Left cardiac atrium (tissue), 4 donors: ENCODE results near the gene PRKAA1. TPM values are rescaled to one million over a fixed set of nuclear protein-coding genes. Genes with fewer than 3 reads are reported as not detected.
A peak's percentile ranks its signal among the peaks of the same experiment; 100 is the strongest.
"Not testable (repeated sequence)": the region's sequence is repeated elsewhere in the genome, so short reads cannot be mapped to it uniquely, and the experiment has no call there.

ENCODE experiments used
- ATAC-seq, 2 donors: fragments of 200-7000 bp; cut with Tn5 transposase; one replicate each; pipeline ENCODE4 v1.9.1; 2020; ENCODE audit warnings: mild to moderate bottlenecking in 2 of 2, moderate library complexity in 2 of 2
- DNase-seq: peaks from one replicate; pipeline ENCODE4 v3.0.0-alpha.2; 2020
- intact Hi-C, 2 donors: fragments of 100-400 bp; cut with DNase I; formaldehyde crosslinking; loops; one replicate each; pipeline versions ENCODE4 v1.14.1 to v1.15.1; 2022 to 2023
- total RNA-seq, 2 donors: library from RNA; stranded (reverse); fragmentation: NEBNext Ultra II Directional; extraction: Animal tissue kit (Norgen Biotek cat#: 25700); gene quantifications; one replicate each; pipeline ENCODE4 v1.2.1, GENCODE V29; 2021
- donor health status: DM: no; HTN: yes; CAD: no.
- donor health status: DM: no; HTN: yes; CAD: no; lungs with severe emphysema.
- donor health status: DM: yes; HTN: yes; CAD: no.
- donor health status: Dilated cardiomyopathy.

The PRKAA1 gene
- total RNA-seq, 2 donors from 2014 or later: 41.8 to 57.6 TPM

- DNase-seq, intact Hi-C loops, ATAC-seq: not testable (repeated sequence)
Measured at GRCh38 chr5:40786664-40787063, 11.5 kb downstream of the PRKAA1 start.

DNA sequence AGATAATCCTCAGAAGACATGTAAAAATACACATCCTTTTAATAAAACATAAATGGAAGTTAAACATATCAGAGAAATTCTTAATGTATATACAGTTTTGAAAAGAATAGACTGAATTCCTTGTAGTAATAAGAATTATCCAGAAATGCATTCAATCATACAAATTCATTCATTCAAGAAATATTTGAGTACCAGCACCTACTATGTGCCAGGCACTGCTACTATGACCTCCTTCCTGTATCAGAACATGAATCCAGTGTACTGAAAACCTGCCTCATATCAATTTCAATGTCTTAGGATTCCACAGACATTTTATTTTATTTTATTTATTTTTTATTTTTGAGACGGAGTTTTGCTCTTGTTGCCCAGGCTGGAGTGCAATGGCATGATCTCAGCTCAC is 13.3 kb downstream of the PRKAA1 start:
- intact Hi-C loops: no loop called here
- ATAC-seq (no peak), DNase-seq (no peak)

DNA sequence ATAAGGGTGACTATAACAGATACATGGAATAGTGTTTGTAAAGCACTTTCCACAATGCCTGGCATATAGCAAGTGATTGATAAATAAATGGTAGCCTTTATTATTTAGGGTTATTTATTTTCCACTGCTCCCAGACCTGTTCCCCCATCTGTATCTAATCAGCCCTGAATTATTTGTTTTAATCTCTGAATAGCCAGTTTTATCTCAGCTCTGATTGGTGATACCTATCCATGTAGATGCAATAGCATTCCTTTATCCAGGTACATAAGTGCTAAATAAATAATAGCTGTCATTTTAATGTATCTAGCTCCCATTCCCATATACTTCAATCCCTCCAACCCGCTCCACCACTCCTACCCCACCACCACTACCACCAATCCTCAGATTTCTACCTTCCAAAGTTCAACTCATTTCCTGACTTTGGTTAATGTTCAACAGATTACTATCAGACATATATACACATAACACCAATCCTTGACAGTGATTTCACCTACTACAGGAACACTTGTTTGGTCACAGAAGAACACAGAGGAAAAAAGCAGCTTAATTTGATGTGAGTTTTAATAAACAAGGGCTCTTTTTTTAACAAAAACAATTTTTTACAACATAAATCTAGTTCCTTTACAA is 14.0 kb downstream of the PRKAA1 start:
- ATAC-seq (no peak), DNase-seq (no peak)
- intact Hi-C loops: no loop called here

GRCh38 chr5:40781843-40782409 is 16.2 kb downstream of the PRKAA1 start:
- peak; percentile 33 for DNase-seq
- intact Hi-C loops: no loop called here
- peak; percentile 90 to 91 for ATAC-seq

DNA sequence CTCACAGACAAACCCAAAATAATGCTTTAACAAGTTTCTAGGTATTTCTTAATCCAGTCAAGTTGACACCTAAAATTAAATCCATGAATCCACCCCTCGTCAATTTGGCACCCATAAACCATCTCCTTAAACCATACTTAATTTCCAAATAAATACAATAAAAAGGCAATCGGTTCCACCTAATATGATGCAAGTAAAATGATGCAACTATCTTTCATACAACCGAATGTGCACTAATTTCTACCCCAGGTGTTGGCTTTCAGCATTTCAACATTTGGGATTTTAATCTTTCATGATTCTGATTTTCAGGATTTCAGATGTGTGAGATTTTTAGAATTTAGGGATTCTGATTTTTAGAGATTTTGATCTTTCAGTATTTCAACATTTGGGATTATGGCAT is 17.3 kb downstream of the PRKAA1 start:
- intact Hi-C loops: no loop called here
- no peak for DNase-seq
- no peak for ATAC-seq

DNA sequence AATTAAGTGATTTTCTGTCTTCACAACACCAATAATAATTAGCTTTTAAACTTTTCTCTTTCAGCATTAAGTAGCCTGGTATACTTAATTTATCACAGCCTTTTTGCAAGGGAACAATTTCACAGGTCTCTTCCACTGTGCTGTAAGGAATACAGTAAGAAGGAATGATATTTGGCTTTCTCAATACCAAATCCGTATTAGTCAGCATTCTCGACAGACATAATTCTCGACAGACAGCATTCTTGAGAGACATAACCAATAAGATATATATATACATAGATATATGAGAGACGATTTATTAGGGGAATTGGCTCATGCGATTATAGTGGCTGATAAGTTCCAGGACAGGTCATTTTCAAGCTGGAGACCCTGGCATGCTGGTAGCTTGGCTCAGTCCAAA is 18.0 kb downstream of the PRKAA1 start:
- ATAC-seq (no peak), DNase-seq (no peak)
- intact Hi-C loops: no loop called here

DNA sequence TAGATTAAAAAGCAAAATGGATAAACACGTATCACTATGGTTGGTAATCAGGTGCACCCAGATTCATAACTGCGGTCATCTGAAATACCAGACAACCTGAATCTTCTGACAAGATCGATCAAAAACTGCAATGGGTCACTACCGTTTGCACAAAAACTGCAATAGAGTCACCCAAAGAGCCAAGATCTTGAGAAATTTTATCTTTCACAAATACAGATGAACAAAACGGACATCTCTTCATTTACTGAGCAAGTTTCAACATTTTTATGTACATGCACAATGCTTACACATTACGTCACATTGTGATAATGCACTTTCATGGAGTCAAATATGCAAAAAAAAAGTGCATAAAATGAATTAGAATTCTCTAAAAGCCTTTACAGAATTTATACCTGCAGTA is 18.6 kb downstream of the PRKAA1 start:
- no peak for ATAC-seq
- DNase-seq: no peak
- intact Hi-C loops: no loop called here

- intact Hi-C loops: no loop called here
- DNase-seq: no peak
- ATAC-seq: no peak
Measured at GRCh38 chr5:40778133-40778532, 20.0 kb downstream of the PRKAA1 start.

GRCh38 chr5:40776658-40776977 is 21.6 kb downstream of the PRKAA1 start:
- ATAC-seq (no peak), DNase-seq (no peak)
- intact Hi-C loops: no loop called here

DNA sequence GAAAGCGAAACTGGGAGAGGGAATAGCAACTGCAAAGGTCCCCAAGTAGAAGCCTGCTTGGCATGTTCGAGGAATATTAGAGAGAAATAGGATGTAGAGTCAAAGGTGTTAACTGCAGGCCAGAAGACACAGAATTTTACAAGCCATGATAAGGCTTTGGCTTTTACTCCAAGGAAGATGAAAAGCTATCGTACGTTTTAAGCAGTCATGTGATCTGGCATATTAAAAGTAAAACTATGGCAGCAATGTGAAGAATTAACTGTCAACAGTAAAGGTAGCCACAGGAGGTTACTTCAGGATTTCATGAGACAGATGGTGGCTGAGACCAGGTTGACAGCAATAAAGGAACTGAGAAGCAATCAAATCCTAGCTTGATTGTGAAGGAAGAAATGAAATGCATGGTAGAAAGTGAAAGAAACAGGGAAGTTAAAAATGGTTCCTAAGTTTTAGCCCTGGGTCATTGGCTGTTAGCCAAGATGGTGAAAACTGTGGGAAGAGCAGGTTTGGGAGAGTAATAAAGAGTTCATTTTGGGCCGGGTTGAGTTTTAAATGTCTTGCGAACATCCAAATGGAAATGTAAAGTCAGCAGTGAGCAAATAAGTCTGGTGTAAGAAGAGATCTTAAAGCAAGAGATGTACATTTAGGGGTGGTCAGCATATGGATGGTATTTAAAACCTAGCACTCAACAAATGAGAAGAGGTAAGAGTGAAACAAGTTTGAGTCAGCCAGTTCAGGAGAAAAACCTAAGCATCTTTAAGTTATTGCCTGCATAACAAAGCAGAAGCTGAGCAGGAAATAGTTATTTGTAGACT is 22.1 kb downstream of the PRKAA1 start:
- ATAC-seq (no peak), DNase-seq (no peak)
- intact Hi-C loops: no loop called here

- ATAC-seq (no peak), DNase-seq (no peak)
- intact Hi-C loops: no loop called here
Measured at GRCh38 chr5:40775085-40775845, 22.9 kb downstream of the PRKAA1 start.

DNA sequence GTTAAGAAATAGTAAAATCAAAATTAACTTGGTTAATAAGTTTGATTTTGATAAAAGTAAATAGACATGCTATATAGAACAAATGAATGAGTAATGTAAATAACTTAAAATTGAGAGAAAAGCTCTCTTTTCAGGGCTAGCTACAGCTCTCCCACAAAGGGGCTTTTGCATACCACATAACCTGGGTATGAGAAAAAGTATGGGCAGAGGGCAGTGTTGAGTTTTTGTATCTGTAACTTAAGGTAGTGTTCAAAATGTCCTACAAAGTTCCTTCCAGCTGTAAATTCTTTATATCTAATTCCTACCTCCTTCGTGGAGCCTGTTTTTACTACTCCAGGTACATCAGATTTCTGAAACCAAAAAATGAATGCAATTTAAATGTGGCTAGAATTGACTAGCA is 23.6 kb downstream of the PRKAA1 start:
- DNase-seq: no peak
- no peak for ATAC-seq
- intact Hi-C loops: no loop called here

- intact Hi-C loops: no loop called here
- DNase-seq (no peak), ATAC-seq (no peak)
Measured at GRCh38 chr5:40770764-40771163, 27.4 kb downstream of the PRKAA1 start.

- DNase-seq (no peak), ATAC-seq (no peak)
Measured at GRCh38 chr5:40762705-40763104, 35.5 kb downstream of the PRKAA1 start.

GRCh38 chr5:40757400-40757799 is 40.8 kb downstream of the PRKAA1 start:
- DNase-seq (no peak), ATAC-seq (no peak)
- intact Hi-C loops: loop anchor here in 1 of 2 donors (5.0 kb wide), 1 partner anchor 80 kb away; the partner anchor contains the start of gene RPL37

More at GRCh38 chr5:40762705-40763104, 35.5 kb downstream of the PRKAA1 start:
- intact Hi-C loops: no loop called here

DNA sequence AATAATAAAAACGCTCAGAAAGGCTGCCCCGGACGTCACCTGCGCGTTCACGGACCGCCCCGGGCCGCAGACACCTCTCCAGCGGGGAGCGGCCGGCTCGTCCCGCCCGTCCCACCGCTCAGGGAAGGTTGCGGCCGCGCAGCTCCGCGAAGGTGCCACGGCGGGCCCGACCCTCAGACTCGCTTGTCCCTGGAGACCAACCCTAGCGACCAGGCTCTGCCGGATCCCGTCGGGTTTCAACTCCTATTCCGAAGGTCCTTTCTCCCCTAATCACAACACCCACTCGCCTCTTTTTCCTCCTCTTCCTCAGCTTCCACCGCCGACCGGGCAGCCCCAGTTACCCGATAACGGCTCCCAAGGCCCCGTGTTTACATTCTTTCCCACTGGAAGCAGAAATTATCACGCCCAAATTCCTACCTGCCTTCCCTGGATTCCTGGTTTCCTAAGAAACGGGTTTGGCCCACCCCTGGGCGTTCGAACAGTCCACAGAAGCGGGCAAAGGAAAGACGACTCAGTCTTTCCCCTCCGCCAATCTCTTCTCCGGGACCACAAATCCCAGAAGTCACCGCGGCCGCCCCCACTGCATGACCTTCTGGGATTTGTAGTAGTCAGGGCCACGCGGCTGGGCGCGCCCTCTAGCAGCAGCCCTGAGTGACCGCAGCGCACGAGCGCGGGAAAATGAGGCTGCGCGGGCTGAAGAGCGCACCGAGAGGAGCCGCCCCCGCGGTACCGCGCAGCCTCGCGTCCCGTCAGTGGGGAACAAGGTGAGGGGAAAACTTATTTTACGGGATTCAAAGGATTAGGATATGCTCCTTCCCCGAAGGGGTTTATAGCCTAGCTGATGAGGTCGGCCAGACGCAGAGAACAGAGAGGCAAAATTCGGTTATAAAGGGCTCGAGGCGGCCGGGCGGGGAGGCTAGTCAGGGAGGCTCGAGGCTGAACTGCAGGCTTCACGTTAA is 42.5 kb downstream of the PRKAA1 start, which contains the start of gene TTC33:
TTC33 (minus strand) TSS at position 555 of the 959 bp plus-strand sequence. CDS start 8,943 bp downstream, outside the sequence.
- intact Hi-C loops: loop anchor here in 1 of 2 donors (5.0 kb wide), 1 partner anchor 82 kb away; the partner anchor contains the start of gene RPL37
- ATAC-seq: peak; percentile 98 to 99
- peak; percentile 98 for DNase-seq

- intact Hi-C loops: loop anchor here in 1 of 2 donors (5.0 kb wide), 1 partner anchor 82 kb away; the partner anchor contains the start of gene RPL37
- ATAC-seq: peak; percentile 90 to 93
- peak; percentile 68 for DNase-seq
Measured at GRCh38 chr5:40755093-40755406, 43.1 kb downstream of the PRKAA1 start.

DNA sequence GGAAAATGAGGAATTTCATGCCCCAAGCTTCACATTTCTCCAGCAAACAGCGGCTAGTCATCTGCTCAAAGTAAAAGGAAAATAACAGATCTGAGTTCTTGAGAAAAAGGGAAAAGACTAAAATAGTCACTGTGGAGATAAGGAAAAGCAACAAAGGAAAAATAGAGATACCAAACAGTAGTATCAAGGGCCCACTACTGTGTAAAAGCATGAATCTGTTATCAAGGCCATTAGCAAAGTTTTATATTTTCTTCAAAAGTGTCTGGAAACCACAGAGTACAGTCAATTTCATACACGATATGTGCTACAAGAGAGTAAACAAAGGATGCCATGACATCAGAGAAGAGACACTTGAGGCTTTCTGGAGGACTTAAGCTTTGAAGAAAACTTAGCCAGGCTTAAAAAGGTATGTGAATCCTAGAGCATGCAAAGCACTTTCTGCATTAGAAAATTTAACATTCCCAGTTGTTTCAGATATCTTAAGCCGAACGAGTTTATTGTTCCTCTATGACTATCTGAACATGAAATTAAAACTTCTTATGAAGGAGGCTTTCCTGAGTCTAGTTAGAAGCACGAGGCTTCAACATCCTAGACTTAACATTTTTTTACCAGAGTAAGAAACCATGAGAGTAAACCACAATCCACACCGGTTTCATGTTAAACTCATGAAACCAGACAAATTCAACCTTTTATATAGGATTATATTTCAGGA is 43.6 kb downstream of the PRKAA1 start:
- intact Hi-C loops: loop anchor here in 1 of 2 donors (5.0 kb wide), 1 partner anchor 83 kb away; the partner anchor contains the start of gene RPL37
- ATAC-seq: no peak
- no peak for DNase-seq
